GM19193 (cell line): ENCODE measurements around the gene SIN3A.

Experiments
- POLR2A ChIP-seq: IDR thresholded peaks from 4 replicates; pipeline ENCODE4 v1.6.1; 2011; ENCODE audit not compliant: insufficient read depth, insufficient read length; ENCODE audit errors: extremely low read depth

The SIN3A gene

DNA sequence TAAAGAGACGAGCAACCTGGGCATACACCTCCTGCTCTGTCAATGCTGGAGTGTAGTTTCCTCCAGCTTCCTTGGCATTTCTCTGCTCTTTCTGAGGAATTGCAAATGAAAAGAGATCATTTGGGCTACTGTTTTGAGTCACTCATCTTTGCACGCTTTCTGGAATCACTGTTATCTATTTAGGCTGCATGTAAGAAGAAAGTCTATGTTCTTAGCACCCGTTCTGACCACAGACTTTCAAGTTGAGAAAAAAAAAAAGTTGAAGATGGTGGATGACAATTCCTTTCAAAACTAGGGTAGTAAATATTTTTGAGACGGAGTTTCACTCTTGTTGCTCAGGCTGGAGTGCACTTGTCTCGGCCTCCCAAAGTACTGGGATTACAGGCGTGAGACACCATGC, 41.3 kb downstream of the SIN3A start:
- TF ChIP-seq POLR2A, result no peak

- no peak for TF ChIP-seq POLR2A
These were observed 44.4 kb downstream of the SIN3A start for GRCh38 chr15:75407083-75407482.

DNA sequence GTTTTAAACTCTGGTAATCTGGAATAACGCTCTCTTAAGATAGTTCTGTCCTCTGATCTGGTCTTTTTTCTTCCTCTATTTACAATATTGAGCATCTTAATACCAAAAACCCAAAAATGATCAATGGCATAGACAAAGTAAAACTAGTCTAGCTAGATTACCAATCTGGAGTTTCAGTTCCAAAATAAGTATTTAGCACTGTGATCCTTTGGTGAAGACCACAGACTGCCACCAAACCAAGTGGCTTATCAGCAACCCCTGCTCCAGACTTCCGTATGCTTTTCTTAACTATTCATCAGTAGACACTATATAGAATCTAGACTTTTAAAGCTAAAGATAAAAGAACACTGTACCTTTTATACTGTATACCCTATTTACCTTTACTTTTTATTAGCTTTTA, 47.6 kb downstream of the SIN3A start:
- TF ChIP-seq POLR2A, result no peak

DNA sequence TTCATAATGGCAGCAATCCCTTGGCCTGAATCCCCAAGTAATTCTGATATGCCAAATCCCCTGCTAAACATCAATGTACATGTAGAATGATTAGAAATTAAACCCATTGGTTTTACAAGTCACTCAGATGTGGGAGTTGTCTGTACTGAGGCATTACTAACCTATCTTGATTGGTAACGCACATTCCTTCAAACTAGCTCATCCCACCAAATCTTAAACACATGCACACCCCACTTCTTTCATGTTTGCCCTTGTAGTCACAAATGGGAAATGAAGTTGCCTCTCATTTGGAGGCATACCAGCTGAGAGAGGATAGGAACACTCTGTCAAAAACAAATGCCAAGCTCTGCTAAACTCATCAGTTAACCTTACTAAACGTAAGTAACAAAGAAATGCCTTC, 54.0 kb downstream of the SIN3A start:
- no peak for TF ChIP-seq POLR2A

- no peak for TF ChIP-seq POLR2A
These were observed 61.6 kb downstream of the SIN3A start for GRCh38 chr15:75389791-75390382.

DNA sequence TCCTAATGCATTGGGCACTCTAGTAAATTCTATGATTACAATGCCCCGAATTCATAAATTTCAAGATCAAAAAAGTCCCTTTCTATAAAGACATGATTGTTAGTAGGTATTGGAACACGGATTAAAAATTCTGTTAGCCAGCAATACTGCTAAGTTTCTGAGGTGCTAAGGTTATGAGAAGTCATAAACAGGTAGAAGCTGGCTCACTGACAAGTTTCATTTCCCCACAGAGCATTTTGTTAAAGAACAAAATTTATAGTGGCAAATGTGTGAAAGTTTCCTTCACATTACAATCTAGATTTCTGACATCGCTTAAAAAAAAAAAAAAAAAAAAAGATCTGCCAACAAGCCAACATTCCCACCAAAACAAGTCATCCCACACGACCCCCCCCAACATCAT, 70.7 kb downstream of the SIN3A start:
- TF ChIP-seq POLR2A, result no peak

- TF ChIP-seq POLR2A, result no peak
These were observed 79.4 kb downstream of the SIN3A start for GRCh38 chr15:75371901-75372688.

DNA sequence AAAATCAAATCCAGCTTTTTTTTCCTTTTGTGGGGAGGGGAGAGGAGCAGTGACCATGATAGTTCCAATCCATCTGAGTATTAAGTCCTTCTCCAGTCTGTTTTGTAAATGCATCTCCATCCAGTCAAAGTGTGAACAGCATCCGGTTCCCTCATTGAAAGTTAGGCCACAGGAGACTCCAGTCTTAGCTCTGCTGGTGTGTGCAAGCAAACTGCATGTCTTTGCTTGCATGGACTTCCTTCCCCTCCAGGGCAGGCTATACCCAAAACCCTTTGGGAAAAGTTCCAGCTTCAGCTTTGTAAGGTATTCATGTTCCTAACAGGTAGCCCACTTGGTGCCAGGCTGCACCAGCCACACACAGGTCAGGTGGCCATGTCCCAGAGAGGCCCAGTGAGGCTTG, 80.0 kb downstream of the SIN3A start:
- no peak for TF ChIP-seq POLR2A

DNA sequence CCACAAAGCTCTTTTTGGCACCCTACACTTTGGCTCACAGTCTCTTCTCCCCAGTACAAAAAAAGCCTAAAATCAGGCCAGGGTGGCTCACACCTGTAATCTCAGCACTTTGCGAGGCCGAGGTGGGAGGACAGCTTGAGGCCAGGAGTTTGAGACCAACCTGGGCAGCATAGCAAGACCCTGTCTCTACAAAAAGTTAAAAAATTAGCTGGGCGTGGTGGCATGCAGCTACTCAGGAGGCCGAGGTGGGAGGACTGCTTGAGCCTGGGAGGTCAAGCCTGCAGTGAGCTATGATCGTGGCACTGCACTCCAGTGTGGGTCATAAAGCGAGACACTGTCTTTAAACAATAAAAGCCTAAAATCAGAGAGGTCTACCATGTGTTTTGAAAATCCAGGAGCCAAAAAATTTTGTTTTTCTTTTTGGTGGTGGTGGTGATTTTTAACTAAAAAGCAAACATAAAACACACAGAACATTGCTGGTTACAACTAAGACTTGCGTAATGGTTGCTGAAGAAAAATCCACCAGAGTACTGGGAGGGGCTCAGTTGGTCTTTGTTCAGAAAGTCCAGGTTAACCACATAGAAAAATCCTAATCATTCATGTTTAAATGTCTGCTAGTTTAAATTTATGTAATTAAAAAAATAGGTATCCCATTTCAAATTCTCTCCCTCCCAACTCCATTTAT, 81.5 kb downstream of the SIN3A start:
- no peak for TF ChIP-seq POLR2A

- TF ChIP-seq POLR2A, result no peak
These were observed 82.7 kb downstream of the SIN3A start for GRCh38 chr15:75368689-75369239.

DNA sequence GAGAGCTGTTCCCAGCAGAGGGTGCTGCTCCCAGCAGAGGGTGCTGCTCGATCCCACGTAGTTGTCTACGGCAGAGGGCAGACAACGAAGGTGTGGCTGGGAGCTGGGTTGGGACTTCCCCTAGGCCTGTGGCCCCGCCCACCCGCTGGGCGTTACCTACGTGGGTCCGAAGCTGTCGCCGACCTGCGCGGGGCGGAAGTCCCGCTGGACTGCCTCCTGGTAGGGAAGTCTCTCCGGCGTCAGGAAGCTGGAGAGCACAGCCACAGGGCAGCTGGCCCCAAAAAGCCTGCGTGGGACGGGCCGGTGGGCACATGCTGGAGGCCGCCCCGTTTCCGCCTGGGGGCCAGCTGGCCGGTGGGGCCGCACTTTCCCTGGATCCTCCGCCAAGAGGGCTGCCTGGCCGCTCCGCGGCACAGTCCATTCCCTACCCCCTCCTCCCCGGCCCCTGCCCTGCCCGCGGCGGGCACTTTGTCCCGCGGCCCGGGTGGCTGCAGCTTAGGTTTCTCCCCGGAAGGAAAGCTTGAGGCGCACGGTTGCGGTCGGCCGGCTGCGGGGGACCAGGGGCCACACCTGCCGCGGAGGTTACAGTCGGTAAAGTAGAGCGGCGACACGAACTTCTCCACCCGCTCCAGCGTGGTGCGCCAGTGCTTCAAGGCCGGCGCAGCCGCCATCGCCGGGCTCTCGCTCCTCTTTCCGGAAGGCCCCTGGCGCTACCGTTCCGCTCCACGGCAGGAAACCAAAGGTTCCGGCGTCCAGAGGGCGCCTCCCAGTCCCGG, 83.4 kb downstream of the SIN3A start, which contains the start of gene MAN2C1:
TSS of gene MAN2C1 (minus strand) at position 695 of the 776 bp plus-strand sequence. CDS start at position 671, 24 bp downstream.
- peak; percentile 97 for TF ChIP-seq POLR2A

DNA sequence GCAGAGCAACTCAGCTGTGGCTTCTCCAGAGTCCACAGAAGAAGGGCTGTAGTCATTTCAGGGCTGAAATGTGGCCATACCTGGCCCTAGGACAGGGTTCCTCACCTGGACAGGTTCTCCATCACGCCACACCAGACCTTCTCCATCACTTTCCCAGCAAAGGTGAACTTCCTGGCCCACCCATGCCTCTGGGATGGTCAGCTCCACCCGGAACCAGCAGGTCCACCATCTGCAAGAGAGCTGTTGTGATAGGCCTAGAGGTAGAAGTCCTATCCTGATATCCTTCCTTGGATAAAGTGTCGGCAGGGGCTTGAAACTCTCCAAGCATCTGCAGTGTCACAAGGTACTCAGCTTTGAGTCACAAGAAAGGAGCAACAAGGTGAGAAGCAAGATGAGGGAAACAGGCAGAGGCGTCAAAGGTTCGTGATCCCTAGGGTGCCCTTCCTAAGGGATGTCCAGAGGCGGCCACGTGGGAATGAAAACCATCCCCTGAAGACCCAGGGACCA, 84.0 kb downstream of the SIN3A start:
- TF ChIP-seq POLR2A, result no peak

- no peak for TF ChIP-seq POLR2A
These were observed 84.5 kb downstream of the SIN3A start for GRCh38 chr15:75367006-75367405.

DNA sequence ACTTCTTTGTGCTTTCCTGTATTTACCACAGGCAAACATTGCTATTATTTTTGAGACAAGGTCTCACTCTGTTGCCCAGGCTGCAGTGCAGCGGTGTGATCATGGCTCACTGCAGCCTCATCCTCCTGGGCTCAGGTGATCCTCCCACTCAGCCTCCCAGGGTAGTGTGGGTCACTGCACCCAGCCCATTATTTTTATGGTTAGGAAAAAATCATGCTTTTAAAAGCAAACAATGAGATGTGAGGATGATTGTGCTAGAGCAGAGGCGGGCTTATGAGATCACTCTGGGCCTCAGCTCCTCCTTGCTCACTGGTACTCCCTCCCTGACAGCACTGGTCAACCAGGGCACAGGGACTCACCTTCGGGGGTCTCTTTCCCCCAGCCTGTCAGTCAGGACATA, 85.3 kb downstream of the SIN3A start:
- no peak for TF ChIP-seq POLR2A
